HAP-1 (cell line): Measurements from ENCODE around the gene RAVER2.

ENCODE experiments used
- DNase-seq, 2 experiments: peaks; one replicate each; pipeline ENCODE4 v3.0.0-alpha.2; 2016 to 2020; ENCODE audit warnings: low spot score in 2 of 2
- H3K27me3 ChIP-seq: fragments of 250-450 bp; sonication (Bioruptor Pico); 2 replicates; pipeline ENCODE4 v1.5.1; 2020; ENCODE audit warnings: low read depth, mild to moderate bottlenecking, moderate library complexity
- H3K36me3 ChIP-seq: fragments of 250-450 bp; sonication (Bioruptor Pico); replicated peaks from 2 replicates; pipeline ENCODE4 v1.5.1; 2020; ENCODE audit warnings: mild to moderate bottlenecking
- H3K4me1 ChIP-seq: fragments of 250-450 bp; sonication (Bioruptor Pico); 2 replicates; pipeline ENCODE4 v1.5.1; 2020; ENCODE audit warnings: mild to moderate bottlenecking
- H3K4me3 ChIP-seq: fragments of 250-450 bp; sonication (Bioruptor Pico); 2 replicates; pipeline ENCODE4 v1.5.1; 2020; ENCODE audit warnings: mild to moderate bottlenecking, moderate library complexity
- H3K9me3 ChIP-seq: fragments of 250-450 bp; sonication (Bioruptor Pico); 2 replicates; pipeline ENCODE4 v1.5.1; 2020; ENCODE audit warnings: mild to moderate bottlenecking, moderate library complexity
- in situ Hi-C: fragments of 300-500 bp; cut with MboI; formaldehyde crosslinking; loops from 3 replicates; pipeline ENCODE4 v1.14.3; 2020; ENCODE audit warnings: low sequenced_read_pairs, inconsistent platforms, mixed read lengths

Gene RAVER2

DNA sequence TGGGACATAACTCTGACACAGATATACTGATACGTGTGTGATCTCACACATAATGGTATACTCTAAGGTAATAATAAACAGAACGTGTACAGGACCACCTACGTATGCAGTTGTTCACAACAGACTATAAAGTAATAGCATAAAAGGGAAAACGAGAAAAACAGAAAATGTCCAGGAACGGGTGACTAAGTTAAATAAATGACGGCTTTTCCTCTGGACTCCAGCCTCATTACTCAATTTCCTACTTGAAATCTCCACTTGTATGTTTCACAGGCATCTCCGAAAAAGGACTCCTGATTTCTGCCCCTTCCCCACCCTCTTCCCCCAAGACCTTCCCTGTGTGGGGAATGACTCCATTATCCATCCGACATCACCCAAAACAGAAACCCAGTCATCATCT lies 126.4 kb downstream of the RAVER2 start:
- Histone ChIP-seq H3K9me3 (no peaks in the 10 kb centered on the region), H3K4me3 (no peak overlapping the region), H3K4me1 (no peaks in the 10 kb centered on the region), H3K36me3 (no peaks in the 10 kb centered on the region), H3K27me3 (no peaks in the 10 kb centered on the region)
- no peak for DNase-seq
- in situ Hi-C loops: no loop called here

DNA sequence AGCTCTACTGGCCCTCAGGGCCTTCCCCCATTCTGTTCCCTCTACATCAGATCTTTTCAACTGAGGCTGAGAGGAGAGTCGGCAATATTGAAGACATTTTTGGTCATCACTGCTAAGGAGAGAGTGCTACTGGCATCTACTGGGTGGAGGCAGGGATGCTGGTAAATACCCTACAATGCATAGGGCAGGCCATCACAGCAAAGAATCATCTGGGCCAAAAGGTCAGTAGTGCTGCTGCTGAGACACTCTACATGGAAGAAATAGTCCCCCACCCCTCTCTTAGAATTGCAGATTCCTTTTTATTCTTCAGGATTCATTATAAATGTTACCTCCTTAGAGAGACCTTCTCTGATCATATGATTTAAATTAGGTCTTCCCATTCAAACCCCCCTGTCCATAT lies 127.2 kb downstream of the RAVER2 start:
- Histone ChIP-seq H3K4me3 (no peak overlapping the region), H3K9me3 (no peaks in the 10 kb centered on the region), H3K4me1 (no peaks in the 10 kb centered on the region), H3K36me3 (no peaks in the 10 kb centered on the region), H3K27me3 (no peaks in the 10 kb centered on the region)
- DNase-seq: no peak
- in situ Hi-C loops: no loop called here

DNA sequence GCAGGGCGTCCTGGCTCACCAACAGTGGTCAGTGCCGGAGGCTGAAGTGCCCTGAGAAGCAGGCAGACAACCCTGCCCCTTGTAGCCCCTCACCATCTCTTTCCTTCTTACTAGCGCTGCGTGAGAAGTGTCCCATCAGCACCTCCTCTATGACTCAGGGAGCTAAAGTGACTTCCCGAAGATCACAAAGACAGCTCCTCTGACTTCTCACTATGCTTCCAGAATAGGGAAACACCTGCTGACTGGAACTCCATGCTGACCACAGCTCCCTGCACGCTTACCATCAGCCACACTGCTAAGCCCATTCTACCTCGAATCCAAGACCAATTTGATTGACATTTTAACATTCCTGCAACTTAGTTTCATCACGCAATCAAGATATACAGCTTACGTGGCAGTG lies 128.7 kb downstream of the RAVER2 start:
- in situ Hi-C loops: no loop called here
- DNase-seq: no peak
- no peaks in the 10 kb centered on the region for H3K36me3 ChIP-seq
- no peaks in the 10 kb centered on the region for H3K4me1 ChIP-seq
- no peak overlapping the region for H3K4me3 ChIP-seq
- no peaks in the 10 kb centered on the region for H3K9me3 ChIP-seq
- H3K27me3 ChIP-seq: no peaks in the 10 kb centered on the region

DNA sequence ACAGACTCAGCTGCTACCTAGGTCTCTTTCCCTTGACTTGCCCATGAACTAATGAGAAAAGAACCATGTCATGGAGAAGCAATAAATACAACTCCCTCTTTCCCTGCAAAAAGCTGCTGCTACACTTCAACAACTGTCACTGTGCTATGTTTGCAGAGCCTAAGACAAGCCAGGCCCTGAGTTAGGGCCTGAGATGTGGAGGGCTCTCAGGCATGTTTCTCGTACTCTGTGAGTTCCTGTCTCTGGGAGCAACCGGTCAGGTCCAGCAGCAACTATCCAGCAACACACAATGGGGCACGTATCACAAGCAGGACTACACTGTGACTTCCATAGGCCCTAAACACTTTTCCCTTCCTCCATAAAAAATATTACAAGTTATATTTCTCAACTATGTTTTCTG lies 129.8 kb downstream of the RAVER2 start:
- no peaks in the 10 kb centered on the region for H3K36me3 ChIP-seq
- in situ Hi-C loops: no loop called here
- no peaks in the 10 kb centered on the region for H3K27me3 ChIP-seq
- H3K4me1 ChIP-seq: no peaks in the 10 kb centered on the region
- H3K4me3 ChIP-seq: no peak overlapping the region
- no peaks in the 10 kb centered on the region for H3K9me3 ChIP-seq
- no peak for DNase-seq

DNA sequence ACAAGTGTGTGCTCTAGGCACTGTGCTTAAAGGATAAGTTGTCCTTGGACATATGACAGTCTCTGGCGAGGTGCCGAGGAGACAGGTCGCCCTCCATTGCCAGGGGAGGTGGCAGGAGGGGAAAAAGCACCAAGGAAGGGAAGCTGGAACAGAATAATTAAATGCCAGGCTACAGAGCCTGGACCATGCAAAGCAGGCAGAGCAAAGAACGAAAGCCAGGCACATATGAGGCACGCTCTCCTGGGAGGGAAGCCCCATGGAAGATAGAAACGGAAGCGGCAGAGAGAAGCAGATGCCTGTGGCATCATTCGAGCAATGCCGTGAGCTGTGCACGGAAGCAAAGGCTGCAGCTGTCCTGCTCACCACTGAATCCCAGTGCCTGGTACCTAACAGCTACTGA lies 130.2 kb downstream of the RAVER2 start:
- H3K27me3 ChIP-seq: no peaks in the 10 kb centered on the region
- in situ Hi-C loops: no loop called here
- no peak for DNase-seq
- H3K36me3 ChIP-seq: no peaks in the 10 kb centered on the region
- H3K4me3 ChIP-seq: no peak overlapping the region
- H3K9me3 ChIP-seq: no peaks in the 10 kb centered on the region
- H3K4me1 ChIP-seq: no peaks in the 10 kb centered on the region

DNA sequence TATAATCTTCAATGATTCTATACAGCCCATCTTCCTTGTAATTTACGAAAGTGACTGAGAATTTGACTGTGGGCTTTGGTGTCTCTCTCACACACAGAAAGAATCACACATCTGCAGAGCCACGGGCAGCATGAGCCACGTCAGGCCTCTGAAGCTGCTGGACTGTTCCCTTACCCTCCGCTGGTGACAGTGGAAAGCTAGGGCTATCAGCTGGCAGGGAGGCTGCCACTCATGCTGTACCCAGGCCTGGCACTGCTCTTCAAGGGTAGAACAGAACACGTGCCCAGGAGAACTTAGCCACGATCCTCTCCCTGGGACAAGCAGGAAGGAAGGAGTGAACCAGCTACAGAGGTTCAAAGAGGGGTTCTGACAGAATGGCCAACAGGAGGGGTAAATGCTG lies 130.7 kb downstream of the RAVER2 start:
- Histone ChIP-seq H3K4me3 (no peak overlapping the region), H3K9me3 (no peaks in the 10 kb centered on the region), H3K27me3 (no peaks in the 10 kb centered on the region), H3K36me3 (no peaks in the 10 kb centered on the region), H3K4me1 (no peaks in the 10 kb centered on the region)
- no peak for DNase-seq
- in situ Hi-C loops: no loop called here

DNA sequence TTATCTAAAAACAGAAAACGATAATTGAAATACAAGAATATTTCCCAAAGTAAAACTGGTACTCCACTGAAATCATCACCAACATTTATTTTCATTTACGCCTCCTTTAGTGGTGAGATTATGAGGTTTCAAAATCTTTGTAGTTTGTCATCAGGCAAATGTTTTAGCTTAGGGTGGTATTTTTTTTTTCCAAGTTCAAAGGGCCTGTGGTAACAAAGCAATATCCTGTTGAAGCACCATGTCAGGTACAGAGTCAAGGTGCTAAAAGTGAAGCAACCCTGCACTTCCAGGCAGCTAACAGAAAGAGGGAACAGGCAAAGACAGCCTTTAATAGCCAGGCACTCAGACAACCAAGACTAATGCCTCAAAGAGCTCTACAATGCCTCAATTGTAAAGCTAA lies 132.3 kb downstream of the RAVER2 start:
- H3K36me3 ChIP-seq: no peaks in the 10 kb centered on the region
- in situ Hi-C loops: no loop called here
- H3K4me3 ChIP-seq: no peak overlapping the region
- no peaks in the 10 kb centered on the region for H3K27me3 ChIP-seq
- H3K4me1 ChIP-seq: no peaks in the 10 kb centered on the region
- no peaks in the 10 kb centered on the region for H3K9me3 ChIP-seq
- no peak for DNase-seq

DNA sequence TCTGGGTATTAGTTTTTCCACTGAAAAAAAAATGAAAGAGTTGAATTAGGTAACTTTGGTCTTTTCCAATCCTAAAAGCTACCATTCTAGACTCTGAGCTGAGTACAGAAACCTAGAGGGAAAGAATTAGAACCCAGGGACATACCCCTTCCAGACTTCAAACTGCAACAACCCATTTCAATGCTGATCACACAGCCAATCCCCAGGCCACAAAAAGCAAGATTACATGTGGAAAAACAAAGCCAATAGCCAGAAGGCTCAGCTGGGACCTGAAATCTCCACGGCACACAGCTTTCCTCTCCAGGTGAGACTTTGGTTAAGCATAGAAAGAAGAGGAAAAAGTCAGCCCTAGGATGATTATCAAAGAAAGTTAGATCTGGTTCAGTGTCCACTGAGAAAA lies 132.7 kb downstream of the RAVER2 start:
- DNase-seq: no peak
- in situ Hi-C loops: no loop called here

DNA sequence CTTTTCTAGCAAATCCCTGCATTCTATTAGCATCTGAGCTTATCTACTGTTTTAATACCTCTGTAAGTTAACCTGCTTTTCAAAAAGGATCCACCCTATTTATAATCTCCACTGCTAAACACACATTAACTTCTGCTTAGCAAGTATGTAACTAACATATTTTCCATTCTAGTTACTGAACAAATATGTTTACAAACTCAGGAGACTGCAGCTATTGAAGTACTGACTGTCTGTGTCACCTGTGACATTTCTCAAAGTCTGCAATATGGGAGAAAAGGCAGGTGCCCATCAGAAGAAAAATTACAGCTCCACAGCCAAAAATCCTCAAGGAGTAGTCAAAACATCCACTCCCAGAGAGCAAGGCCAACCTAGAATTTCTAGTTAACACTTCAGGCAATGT lies 133.2 kb downstream of the RAVER2 start:
- Histone ChIP-seq H3K27me3 (no peaks in the 10 kb centered on the region), H3K4me1 (no peaks in the 10 kb centered on the region), H3K9me3 (no peaks in the 10 kb centered on the region), H3K4me3 (no peak overlapping the region), H3K36me3 (no peaks in the 10 kb centered on the region)
- no peak for DNase-seq
- in situ Hi-C loops: no loop called here

More for the DNA sequence above, 132.7 kb downstream of the RAVER2 start:
- Histone ChIP-seq H3K36me3 (no peaks in the 10 kb centered on the region), H3K27me3 (no peaks in the 10 kb centered on the region), H3K4me3 (no peak overlapping the region), H3K4me1 (no peaks in the 10 kb centered on the region), H3K9me3 (no peaks in the 10 kb centered on the region)

DNA sequence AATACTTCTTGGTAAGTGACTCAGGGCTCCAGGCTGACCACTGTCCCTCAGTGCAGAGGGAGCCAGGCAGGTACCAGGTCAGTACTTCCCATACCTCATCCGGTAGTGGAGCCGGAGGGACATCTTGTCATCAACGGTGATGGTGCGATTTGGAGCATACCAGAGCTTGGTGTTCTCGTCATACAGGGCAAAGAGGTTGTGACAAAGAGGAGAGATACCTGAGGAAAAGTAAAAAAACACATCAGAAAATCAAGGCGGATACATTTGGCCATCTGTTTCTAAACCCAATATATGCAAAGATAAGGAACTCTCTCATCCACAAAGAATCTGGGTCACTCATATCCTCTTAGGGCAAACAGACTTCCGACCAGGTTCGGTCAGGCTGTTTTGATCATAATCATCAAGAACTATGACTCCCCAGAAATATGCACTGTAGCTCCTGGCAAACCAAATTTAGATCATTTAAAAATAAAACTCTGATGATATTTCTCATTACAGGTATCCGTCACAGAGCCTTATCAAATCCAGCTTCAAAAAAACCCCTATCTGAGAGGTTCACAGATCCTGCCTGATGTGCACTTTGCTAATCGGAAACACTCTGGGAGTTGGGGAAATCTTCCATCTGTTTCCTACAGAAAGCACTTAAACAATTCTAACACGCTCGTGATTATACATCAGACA lies 134.2 kb downstream of the RAVER2 start:
- Histone ChIP-seq H3K4me3 (no peak overlapping the region), H3K4me1 (no peaks in the 10 kb centered on the region), H3K9me3 (no peaks in the 10 kb centered on the region), H3K27me3 (no peaks in the 10 kb centered on the region), H3K36me3 (no peaks in the 10 kb centered on the region)
- no peak for DNase-seq
- in situ Hi-C loops: no loop called here

DNA sequence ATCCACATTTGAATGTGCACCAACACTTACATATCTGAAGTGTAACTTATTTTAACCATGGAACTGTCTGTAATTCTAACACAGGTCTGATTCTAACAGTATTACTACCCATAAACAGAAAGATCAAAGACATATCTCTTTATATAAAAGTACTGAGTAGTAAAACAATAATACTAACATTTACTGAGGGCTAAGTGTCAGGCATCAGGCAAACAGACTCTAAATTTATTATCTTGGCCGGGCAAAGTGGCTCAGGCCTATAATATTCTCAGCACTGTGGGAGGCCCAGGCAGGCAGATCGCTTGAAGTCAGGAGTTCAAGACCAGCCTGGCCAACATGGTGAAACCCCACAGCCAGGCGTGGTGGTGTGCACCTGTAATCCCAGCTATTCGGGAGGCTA lies 135.6 kb downstream of the RAVER2 start:
- Histone ChIP-seq H3K27me3 (no peaks in the 10 kb centered on the region), H3K9me3 (no peaks in the 10 kb centered on the region), H3K4me1 (no peaks in the 10 kb centered on the region), H3K4me3 (no peak overlapping the region), H3K36me3 (no peaks in the 10 kb centered on the region)
- no peak for DNase-seq
- in situ Hi-C loops: no loop called here

DNA sequence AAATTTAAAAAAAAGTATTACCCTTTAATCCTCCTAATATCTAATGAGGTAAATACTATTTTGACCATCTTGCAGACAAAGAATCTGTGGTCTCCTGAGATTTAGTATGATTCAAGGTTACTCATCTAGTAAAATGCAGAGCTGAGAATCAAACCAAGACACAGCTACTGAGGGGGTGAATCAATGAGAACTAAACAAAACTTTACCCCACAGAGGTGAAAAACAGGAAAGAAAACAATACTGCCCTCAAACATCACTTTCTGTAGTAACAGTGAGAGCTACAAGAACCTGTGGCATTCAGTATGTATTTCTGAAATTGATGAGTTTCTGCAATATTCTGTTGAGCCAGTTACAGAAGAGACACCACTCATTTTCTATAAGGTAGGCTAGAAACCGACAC lies 136.4 kb downstream of the RAVER2 start:
- no peak for DNase-seq
- Histone ChIP-seq H3K9me3 (no peaks in the 10 kb centered on the region), H3K36me3 (no peaks in the 10 kb centered on the region), H3K27me3 (no peaks in the 10 kb centered on the region), H3K4me1 (no peaks in the 10 kb centered on the region), H3K4me3 (no peak overlapping the region)
- in situ Hi-C loops: no loop called here
